Measurements from ENCODE around the gene CYTH2.
"Not testable (repeated sequence)": the region's sequence is repeated elsewhere in the genome, so short reads cannot be mapped to it uniquely, and the experiment has no call there.

The CYTH2 gene

GRCh38 chr19:48510421-48511268 lies 41.5 kb downstream of the CYTH2 start:
- DNase-seq: peak in 55 of 56 donors; percentile 30 to 89 (median 73)

GRCh38 chr19:48511321-48511731 lies 42.2 kb downstream of the CYTH2 start:
- DNase-seq: peak in 4 of 56 donors; percentile 33 to 60 (median 50)

DNA sequence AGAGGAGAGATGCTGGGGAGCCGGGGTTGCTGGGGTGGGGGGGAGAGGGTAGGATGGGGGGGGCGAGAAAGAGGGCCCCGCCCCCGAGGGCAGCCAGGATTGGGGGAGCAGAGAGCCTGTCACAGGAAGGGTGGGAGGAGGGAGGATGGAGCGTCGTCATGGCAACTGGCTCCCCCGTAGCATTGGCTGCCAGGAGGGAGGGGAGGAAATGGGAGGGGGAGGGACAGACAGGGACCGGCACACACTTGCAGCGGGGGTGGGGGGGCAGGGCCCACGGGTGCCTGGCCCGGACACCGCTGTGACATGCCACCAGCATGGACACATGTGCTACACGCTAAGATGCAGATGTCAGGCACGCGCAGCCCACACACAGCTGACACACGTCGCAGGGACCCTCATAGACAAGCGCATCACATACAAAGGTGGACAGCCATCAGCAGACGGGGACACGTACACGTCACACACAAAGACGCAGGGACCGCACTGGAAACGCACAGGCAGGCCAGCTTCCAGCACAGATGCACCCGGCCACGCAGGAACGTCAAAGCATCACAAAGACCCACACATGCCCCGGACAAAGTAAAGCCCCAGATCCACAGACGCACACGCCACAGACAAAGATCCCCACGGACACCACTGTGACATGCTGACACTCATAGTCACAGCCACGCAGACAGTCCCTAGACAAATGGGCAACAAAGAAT lies 42.8 kb downstream of the CYTH2 start, which contains the start of gene LMTK3:
TSS of gene LMTK3 (minus strand) at position 36 of the 704 bp plus-strand sequence. CDS start 259 bp downstream, outside the sequence.
- peak in 55 of 56 donors; percentile 23 to 94 (median 84) for DNase-seq

DNA sequence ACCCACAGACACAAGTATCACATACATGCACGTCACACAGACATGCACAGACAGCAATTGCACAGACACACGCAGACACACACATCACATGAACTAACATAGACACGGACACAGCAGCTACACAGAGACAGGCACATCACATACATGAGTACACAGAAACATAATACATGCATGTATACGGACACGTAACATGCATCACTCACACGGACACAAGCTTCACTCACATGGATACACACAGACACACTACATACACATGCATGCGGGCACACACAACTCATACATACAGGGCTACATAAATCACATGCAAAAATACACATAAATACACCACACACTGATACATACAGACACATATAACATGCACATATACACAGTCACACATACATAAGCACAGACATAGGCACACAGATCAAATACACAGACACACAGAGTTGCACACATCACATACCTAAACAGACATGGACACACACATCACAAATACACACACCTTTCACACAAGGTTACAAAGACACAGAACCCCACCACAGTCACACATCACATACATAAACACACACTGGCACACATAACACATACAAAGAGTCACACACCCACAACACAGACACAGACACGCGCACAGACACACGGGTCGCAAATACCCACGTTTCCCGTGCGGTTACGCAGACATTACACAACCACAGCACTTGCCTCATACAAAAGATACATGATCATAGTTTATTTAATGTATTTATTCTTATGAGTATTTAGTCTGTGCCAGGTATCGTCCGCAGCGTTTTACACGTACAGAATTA lies 43.5 kb downstream of the CYTH2 start:
- peak in 1 of 56 donors; percentile 26 for DNase-seq

DNA sequence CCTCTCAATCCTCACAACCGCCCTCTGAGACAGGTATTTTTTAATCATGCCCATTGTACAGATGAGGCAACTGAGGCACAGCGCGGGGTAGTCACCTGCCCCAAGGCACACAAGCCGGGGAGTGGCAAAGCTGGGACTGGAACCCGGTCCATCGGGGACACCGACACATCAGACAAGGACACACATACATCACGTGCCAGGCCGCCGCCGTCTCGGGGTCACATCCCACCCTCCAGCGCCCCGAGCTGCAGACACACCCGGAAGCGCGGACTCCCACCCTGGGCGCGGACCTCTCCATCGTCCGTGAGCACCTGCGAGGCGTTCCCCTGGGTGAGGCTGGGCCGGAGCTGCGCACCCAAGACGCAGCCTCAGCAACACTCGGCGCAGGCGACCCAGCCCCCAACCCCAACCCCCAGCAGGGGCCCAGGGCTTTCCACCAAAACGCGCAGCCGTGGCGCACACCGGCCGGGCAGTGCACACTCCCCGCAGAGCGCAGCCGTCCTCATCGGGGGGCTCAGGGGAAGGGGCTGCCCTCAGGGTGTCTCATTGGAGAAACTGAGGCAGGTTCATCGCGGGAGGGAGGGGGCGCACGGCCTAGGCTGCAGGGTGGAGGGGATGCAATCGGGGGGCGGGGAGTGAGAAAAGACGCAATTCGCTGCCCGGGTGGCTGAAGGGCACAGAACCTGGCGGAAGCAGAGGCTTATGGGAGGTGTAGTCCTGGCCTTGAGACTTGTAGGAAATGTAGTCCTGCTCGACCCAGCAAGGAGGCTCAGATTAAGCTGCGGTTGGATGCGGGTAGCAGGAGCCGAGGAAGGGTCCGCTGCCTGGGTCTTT lies 44.3 kb downstream of the CYTH2 start:
- DNase-seq: peak in 55 of 56 donors; percentile 11 to 90 (median 72)

GRCh38 chr19:48514123-48514458 lies 44.9 kb downstream of the CYTH2 start:
- peak in 1 of 56 donors; percentile 55 for DNase-seq

GRCh38 chr19:48516536-48516935 lies 47.4 kb downstream of the CYTH2 start:
- no peak for DNase-seq

GRCh38 chr19:48518207-48518606 lies 49.0 kb downstream of the CYTH2 start:
- no peak for DNase-seq

DNA sequence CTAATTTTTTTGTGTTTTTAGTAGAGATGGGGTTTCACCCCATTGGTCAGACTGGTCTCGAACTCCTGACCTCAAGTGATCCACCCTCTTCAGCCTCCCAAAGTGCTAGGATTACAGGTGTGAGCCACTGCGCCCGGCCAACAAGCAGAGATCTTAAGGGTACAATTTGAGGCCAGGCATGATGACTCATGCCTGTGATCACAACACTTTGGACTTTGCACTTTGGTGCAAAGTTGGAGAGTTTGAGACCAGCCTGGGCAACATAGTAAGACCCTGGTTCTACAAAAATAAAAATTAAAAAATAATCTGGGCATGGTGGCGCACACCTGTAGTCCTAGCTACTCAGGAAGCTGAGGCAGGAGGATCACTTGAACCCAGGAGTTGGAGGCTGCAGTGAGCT lies 50.3 kb downstream of the CYTH2 start:
- DNase-seq: not testable (repeated sequence)

GRCh38 chr19:48520134-48520533 lies 51.0 kb downstream of the CYTH2 start:
- DNase-seq: no peak

- no peak for DNase-seq
Observed at GRCh38 chr19:48524221-48524620, 55.1 kb downstream of the CYTH2 start.

GRCh38 chr19:48524732-48525131 lies 55.6 kb downstream of the CYTH2 start:
- DNase-seq: no peak

- no peak for DNase-seq
Observed at GRCh38 chr19:48529156-48529555, 60.0 kb downstream of the CYTH2 start.

DNA sequence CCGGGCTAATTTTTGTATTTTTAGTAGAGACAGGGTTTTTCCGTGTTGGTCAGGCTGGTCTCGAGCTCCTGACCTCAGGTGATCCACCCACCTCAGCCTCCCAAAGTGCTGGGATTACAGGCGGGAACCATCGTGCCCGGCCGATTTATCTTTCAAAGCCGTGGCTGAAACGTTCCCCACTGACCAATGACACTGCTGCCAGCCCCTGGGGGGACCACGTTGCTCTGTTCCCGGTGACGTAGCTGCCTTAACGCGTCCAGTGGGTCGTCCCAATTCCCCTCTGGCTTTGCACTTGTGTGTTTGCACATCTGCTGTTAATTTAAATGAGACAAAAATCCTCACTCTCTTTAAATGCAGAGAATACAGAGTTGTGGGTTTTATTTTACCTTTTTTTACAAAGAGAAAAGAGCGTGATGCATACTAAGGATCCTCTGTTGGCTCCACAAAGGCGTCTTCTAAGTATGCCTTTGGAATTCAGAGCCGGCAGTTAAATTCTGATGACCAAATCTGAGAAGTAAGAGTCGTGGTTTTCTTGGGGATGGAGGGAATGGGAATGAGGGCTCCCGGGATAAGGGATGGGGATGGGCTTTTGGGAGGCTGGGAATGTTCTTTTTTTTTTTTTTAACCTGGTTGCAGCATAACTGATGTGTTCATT lies 61.0 kb downstream of the CYTH2 start:
- no peak for DNase-seq

DNA sequence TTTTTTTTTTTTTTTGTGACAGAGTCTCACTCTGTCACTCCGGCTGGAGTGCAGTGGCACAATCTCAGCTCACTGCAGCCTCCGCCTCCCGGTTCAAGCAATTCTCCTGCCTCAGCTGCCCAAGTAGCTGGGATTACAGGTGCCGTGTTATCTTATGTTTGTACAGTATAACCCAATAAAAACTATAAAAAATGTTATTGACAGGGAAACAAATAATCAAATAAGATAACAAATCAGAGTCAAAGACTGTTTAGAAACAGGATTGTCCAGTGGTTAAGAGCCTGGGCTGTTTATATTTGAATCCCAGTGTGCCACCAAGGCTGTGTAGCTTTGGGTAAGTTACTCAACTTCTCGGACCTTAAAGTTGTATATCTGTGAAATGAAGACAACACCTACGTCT lies 61.6 kb downstream of the CYTH2 start:
- no peak for DNase-seq
